Cortex of kidney (tissue), 1 donor: ENCODE results near the gene STX5.
"Not testable (repeated sequence)": the region's sequence is repeated elsewhere in the genome, so short reads cannot be mapped to it uniquely, and the experiment has no call there.

Experiments used
- DNase-seq: peaks from one replicate; lab custom pipeline; 2025; lab: John Stamatoyannopoulos, UW

The STX5 gene

GRCh38 chr11:62854013-62854824 lies 22.4 kb upstream of the STX5 start:
- DNase-seq: no peak

GRCh38 chr11:62853279-62853965 lies 21.6 kb upstream of the STX5 start:
- DNase-seq: no peak

DNA sequence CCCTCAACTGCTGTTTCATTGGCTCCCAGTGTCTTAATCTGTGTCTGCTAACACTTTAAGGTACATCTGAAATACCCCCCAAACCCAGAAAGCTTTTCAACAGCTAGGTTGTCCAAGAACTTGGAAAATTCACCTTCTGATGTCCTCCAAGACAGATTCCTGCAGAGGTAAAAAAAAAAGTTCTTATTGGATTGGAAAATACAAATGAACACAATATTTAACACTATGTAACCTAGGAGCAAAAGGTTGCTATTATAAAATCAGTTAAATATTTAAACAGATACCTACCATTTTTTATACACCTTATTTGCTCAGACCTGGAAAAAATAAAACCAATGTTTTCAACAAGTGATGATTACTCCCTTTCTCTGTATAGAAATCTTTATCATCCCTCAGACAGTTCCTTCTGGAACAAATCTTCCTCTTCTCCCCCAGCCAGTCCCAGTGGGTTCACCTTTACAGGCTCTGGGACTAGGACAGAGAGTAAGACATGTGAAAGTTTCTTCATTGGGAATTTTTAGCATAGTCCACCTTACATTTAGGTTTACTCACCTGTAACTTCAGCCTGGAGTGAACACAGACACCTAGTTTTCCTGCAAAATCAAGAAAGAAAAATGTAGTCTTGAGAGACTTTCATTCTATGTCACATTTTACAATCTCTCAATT lies 20.8 kb upstream of the STX5 start:
- DNase-seq: no peak

DNA sequence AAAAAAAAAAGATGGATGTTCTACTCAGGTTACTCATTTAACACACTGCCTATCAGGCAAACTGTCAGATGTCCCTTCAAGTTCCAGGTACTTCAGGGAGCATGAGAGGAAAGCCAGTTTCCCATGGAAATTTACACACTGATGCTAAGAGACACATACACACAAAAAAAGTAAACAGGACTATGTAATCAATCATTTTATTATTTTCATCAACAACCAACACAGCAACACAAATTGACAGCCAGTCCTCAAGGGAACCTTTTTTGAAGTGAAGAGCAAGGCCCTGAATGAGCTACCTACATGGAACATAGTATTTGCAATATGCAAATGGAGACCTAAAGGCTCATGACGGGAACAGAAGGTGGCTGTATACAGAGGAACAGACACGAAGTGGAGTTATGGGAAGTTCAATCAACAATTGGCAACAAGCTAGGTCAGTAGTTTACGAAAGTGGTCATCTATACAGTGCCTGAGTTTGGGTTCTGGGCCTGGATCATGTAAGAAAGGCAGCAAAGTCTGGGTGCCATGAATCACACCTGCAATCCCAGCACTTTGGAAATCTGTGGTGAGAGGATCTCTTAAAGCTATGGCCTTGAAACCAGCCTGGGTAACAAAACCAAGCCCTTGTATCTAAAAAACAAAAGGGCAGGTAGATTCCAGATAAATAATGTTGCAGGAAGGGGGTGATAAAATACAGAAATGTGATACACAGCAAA lies 20.1 kb upstream of the STX5 start:
- DNase-seq: no peak

DNA sequence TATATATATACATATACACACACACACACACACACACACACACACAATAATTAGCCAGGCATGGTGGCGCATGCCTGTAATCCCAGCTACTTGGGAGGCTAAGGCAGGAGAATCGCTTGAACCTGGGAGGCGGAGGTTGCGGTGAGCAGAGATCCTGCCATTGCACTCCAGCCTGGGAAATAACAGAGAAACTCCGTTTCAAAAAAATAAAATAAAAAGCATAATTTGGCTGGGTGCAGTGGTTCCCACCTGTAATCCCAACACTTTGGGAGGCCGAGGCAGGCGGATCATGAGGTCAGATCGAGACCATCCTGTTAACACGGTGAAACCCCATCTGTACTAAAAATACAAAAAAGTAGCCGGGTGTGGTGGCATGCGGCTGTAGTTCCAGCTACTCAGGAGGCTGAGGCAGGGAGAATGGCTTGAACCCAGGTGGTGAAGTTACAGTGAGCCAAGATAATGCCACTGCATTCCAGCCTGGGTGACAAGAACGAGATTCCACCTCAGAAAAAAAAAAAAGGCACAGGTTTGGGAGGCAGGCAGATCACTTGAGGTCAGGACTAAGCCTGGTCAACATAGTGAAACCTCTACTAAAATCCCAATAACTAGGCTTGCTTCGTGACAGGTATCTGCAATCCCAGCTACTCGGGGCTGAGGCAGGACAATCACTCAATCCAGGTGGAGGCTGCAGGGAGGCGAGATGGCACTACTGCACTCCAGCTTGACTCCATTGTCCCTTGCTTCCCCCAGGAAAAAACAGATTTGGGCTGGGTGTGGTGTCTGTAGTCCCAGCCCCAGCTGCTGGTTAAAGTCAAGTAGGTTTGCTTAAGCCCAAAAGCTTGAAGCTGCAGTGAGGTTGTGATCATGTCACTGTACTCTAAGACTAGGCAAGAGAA lies 19.3 kb upstream of the STX5 start:
- DNase-seq: no peak

DNA sequence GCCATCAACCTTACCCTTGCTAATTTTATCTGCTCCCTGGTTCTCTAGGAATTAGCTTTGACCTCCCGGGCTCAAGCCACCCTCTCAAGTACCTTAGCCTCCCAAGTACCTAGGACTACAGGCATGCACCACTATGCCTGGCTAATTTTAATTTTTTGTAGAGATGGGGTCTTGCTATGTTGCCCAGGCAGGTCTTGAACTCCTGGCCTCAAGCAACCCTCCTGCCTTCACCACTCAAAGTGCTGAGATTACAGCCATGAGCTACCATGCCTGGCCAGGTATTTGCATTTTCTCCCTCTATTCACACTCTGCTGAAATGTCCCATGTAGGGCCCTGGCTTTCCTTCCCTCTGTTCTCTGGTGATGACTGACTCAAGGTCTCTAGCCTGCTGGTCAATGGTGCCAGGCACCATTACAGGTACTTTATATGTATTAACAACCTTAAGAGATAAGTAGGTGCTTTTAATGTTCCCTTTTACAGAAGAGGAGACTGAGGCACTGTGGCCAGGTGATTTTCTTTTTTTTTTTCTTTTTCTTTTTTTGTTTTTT lies 16.0 kb upstream of the STX5 start:
- no peak for DNase-seq

DNA sequence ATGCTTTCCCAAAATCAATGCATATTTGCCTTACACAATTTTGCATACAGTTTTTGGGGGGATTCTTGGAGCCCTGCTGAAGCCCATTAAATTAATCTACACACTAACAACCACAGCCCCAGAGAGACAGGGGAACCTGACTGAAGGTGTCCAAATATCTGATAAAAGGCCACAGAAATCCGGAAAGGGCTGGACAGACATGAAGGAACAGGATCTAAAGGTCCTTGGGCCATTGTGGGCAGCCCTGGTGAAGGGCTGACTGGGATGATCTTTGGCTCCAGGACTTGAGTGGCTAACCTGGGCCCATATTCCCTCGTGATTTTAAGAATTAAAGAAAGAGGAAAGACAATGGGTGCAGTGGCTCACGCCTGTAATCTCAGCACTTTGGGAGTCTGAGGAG lies 14.3 kb upstream of the STX5 start:
- no peak for DNase-seq

GRCh38 chr11:62844154-62844553 lies 12.3 kb upstream of the STX5 start:
- DNase-seq: no peak

GRCh38 chr11:62843466-62843865 lies 11.6 kb upstream of the STX5 start:
- DNase-seq: no peak

DNA sequence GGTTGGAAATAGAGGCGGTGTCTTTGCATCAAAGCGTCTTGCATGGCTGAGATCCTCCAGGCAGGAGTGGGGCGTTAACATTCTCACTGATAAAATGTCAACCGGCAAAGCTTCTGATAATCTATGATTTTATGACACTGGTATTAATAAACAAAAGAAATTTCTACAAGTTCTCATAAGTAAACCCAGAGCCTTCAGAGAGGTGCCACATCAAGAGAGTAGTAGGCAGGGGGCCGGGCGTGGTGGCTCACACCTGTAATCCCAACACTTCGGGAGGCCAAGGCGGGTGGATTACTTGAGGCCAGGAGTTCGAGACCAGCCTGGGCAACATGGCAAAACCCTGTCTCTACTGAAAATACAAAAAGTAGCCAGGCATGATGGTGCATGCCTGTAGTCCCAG lies 11.0 kb upstream of the STX5 start:
- DNase-seq: not testable (repeated sequence)

- no peak for DNase-seq
These were observed 10.4 kb upstream of the STX5 start for GRCh38 chr11:62842171-62842741.

- no peak for DNase-seq
These were observed 9.7 kb upstream of the STX5 start for GRCh38 chr11:62841361-62842170.

- DNase-seq: not testable (repeated sequence)
These were observed 9.0 kb upstream of the STX5 start for GRCh38 chr11:62840721-62841360.

DNA sequence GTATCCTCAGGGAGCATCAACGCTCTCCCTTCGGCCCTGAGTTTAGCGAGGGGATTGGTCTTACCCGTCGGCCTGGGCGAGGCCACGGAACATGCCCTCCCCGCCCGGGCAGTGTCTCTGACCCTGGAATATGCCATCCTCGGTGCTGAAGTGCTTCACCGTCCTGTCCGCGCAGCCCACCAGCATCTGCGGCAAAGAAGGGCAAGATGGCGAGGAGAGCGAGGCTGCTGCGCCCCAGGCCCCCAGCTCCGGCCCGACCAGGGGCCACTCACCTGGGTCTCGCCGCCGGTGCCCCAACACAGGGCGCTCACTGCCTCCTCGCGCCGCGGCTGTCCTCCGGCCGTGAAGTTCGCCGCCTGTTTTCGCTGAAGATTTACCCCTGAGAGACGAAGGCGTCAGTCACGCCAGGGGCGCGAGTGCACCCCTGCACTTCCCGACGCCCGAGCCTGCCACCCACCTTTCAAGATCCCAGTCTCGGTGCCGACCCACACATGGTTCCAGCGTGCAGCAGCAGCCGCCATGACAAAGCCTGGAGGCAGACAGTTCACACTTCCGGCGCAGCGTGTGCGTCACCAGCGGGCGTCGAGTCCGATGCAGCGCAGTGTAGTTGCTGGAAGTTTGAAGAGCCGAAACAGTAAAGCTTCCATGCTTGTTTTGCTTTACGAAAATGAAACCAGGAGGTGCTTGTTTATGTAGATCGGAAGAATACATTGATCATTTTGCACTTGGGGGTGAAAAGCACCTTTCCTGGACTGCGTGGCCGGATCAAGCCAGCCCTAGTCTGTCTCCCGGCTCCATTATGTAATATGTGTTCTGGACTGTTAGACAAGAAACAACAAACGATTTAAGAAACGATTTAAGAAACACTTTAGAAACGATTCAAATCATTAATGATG lies 7.4 kb upstream of the STX5 start, which contains the start of gene WDR74:
TSS of gene WDR74 (minus strand) at position 541 of the 896 bp plus-strand sequence. CDS start at position 521, 20 bp downstream.
- DNase-seq: no peak

DNA sequence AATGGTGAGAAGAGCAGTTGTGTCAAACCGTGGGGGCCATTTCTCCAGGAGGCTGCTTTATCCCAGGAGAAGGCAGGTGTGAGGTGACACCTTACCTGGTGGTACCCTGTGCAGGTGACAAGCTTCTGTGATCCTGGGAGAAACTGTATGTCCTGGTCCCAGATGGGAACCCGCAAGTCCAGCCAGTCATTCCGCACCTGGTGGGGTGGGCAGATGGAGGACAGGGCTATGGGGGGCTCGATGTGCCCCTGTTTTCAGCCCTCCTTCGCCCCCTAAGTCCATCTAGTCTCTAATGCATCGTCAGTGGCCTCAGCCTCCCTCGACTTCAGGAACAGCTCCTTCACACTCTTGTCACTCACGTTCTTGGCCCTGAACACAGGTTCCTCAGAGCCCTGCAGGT lies 3.5 kb upstream of the STX5 start:
- no peak for DNase-seq

- no peak for DNase-seq
These were observed 734 bp upstream of the STX5 start, which contains the start of gene TEX54 for GRCh38 chr11:62832336-62833234. Gene TEX54 (minus strand): TSS chr11:62832841.
